ENCODE results near the gene SPATS2L.

The SPATS2L gene

GRCh38 chr2:200306196-200306930 is at the start of gene SPATS2L:
TSS of gene SPATS2L (plus strand) at chr2:200306693. CDS start at chr2:200389245, 82,552 bp downstream.
- peak; percentile 18 to 20 for DNase-seq (ENCODE audit: low read depth in 2 of 2)

DNA sequence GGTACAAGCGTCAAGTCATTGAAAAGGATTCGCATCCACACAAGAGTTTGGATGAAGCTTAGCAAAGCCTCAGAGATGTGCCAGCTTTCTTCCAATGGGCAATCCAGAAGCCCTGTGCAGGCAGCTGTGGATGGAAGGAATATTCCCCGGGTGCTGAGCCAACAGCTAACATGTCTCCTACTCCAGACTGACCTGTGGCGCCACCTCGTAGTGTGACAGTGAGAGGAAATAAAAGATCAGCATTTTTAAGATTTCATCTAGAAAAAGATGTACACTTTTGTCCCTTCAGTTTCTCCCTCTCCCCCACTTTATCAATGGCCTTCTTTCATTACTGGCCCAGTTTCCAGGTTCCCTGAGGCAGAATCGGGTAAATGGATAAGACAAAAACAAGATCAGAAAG is 48.9 kb upstream of the SPATS2L start:
- no peak for DNase-seq (ENCODE audit: low read depth in 2 of 2)

DNA sequence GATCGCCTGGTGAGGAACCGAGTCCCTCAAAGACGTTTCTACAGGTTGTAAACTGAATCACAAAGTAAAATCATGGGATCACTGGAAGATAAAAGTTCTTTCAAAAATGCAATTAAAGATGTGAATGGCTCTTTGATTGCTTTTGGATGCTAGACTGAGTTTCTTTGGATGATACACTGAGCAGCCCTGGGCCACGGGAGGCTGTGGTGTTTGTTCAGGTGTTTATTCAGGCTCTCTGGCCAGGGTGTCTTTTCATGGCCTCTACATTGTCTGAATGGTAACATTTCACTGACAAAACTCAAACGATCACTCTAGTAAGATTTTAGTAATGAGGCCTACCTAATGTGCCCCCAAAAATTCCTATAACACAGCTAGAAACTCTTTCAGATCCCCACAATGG is 48.4 kb upstream of the SPATS2L start:
- DNase-seq (ENCODE audit: low read depth in 2 of 2), result no peak

- DNase-seq (ENCODE audit: low read depth in 2 of 2), result no peak
Measured at GRCh38 chr2:200258881-200259576, 47.5 kb upstream of the SPATS2L start.

GRCh38 chr2:200259577-200259957 is 46.9 kb upstream of the SPATS2L start:
- DNase-seq (ENCODE audit: low read depth in 2 of 2), result no peak

GRCh38 chr2:200262047-200262446 is 44.4 kb upstream of the SPATS2L start:
- DNase-seq (ENCODE audit: low read depth in 2 of 2), result no peak

DNA sequence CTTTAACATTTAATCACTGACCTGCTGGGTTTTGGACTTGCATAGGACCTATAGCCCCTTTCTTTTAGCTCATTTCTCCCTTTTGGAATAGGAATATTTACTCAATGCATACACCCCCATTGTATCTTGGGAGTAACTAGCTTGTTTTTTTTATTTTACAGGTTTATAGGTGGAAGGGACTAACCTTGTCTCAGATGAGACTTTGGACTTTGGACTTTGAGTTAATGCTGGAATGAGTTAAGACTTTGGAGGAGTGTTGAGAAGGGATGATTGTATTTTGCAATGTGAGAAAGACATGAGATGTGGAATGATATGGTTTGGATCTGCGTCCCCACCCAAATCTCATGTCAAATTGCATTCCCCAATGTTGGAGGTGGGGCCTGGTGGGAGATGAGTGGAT is 43.2 kb upstream of the SPATS2L start:
- no peak for DNase-seq (ENCODE audit: low read depth in 2 of 2)

DNA sequence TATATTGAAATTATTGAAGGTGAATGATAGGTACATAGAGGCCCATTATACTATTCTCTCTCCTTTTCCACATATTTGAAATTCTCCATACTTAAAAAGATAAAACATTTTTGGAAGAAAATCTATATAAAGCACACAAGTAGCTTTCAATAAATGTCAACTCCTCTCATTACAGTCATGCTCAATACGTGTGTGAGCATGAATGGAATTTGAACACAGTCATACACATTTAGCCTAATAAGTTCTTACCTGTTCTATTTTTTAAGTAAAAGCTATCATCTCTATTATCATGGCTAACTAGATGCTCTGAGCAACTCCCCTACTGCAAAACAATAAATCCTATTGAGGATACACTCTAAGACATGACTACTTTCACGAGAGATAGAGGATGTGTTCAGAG is 41.9 kb upstream of the SPATS2L start:
- DNase-seq (ENCODE audit: low read depth in 2 of 2), result no peak

DNA sequence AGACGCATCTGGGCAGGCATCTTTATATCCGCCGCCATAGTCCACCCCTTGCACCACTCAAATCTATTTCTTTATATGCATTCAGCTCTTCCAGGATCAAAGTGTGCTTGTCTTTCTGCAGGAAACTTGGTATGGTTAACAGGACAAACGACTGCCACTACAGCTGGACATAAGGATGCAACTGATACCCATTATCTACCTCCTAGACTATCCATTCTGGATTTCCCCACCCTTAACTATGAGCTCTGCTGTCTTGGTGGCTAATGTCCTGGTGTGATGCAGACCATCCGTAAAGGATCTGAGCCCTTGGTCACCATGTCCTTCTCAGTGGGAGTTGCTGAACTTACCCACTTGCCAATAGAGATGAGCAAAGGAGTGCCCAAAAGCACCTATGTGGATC is 40.1 kb upstream of the SPATS2L start:
- no peak for DNase-seq (ENCODE audit: low read depth in 2 of 2)

- DNase-seq (ENCODE audit: low read depth in 2 of 2), result no peak
Measured at GRCh38 chr2:200267350-200267749, 39.1 kb upstream of the SPATS2L start.

DNA sequence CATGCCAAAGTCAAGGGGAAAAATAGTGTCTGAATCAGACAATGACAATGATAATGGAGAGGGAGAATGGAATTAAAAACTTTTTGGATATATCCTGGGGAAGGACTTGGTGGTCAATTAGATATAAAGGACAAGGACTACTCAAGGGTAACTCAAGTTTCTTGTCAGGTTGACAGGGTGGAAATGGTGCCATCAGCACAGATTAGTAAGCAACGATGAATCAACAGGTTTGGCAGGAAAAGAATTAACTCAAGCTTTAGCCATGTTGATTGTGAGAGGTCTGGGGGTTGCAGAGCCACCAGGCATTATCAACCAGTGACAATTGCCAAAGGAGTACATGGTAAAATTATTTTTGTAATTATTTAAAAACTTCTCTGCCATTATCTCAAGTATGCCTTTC is 35.8 kb upstream of the SPATS2L start:
- no peak for DNase-seq (ENCODE audit: low read depth in 2 of 2)

DNA sequence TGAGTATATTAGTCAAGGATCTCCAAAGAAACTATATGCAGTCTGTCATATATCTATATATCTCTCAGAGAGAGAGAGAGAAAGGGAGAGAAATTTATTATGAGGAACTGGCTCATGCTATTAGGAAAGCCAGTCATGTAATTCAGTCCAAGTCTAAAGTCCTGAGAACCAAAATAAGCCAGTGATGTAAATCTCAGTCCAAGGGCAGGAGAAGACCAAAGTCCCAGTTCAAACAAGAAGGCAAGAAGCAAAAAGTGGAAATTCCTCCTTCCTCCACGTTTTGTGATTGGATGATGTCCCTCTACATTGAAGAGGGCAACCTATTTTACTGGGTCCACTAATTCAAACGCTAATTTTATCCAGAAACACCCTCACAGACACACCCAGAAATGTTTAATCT is 34.2 kb upstream of the SPATS2L start:
- no peak for DNase-seq (ENCODE audit: low read depth in 2 of 2)

DNA sequence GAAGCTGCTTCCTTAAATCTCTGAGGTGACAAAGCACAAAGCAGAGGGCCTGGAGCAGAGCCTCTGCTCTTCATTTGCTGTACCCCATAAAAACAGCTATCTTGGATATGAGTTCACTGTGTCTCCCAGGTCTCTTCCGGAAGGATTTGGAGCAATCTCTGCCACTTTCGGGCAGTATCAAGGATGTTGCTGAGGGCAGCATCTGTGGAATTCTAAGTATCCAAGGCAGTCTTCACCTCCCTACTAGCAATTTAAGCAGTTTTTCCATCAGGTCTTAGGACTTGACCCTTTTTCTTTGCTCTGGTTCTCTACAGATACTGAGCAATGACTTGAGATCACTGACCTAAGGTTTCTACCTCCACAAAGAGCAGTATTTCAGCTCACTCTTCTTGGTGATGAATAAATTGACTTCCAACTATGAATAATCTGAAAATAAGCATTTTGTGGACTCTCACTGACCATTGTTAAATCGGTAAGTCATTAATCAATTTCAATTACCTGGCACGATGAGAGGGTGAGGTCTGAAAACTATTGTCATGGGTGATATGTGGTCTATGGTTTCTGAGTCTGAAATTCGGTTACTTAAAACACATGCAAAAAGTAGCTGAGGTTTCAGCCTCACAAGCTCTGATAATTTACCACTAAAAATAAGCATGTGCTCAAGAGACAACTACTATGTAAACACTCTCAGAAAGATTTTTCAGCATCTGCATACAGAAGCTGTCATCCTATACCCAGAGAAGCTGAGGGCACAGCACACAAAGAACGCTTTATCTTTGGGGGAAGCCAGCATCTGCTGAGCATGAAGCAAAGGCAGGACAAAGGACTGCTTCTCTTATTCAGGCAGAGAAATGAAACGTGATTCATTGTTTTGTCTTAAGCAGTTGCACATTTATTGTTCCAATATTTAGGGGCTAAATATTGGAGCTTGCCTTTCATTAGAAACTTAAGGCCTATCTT is 32.1 kb upstream of the SPATS2L start:
- no peak for DNase-seq (ENCODE audit: low read depth in 2 of 2)

GRCh38 chr2:200275295-200276013 is 31.0 kb upstream of the SPATS2L start:
- DNase-seq (ENCODE audit: low read depth in 2 of 2), result no peak

- DNase-seq (ENCODE audit: low read depth in 2 of 2), result no peak
Measured at GRCh38 chr2:200276472-200276871, 30.0 kb upstream of the SPATS2L start.

GRCh38 chr2:200278694-200279316 is 27.7 kb upstream of the SPATS2L start:
- DNase-seq (ENCODE audit: low read depth in 2 of 2), result no peak

- no peak for DNase-seq (ENCODE audit: low read depth in 2 of 2)
Measured at GRCh38 chr2:200279857-200280256, 26.6 kb upstream of the SPATS2L start.

- no peak for DNase-seq (ENCODE audit: low read depth in 2 of 2)
Measured at GRCh38 chr2:200286578-200286977, 19.9 kb upstream of the SPATS2L start.

GRCh38 chr2:200288670-200289429 is 17.6 kb upstream of the SPATS2L start:
- no peak for DNase-seq (ENCODE audit: low read depth in 2 of 2)

DNA sequence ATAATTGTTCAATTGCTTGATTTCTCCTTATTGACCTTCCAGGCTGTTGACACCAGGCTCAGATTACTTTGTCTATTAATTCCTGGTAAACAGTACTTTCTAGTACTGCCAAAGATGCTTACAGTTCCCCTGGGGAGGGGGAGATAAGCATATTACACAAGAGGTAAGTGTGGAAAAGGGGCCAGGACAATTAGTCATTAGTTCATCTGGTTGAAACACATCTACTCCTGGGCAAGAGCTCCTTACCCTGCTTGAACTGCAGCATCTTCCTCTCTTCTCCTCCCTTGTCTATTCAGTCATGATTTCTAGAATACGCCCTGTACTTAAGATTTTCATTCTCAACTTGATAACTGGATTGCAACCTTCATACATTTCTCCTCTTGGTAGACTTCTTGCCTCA is 10.4 kb upstream of the SPATS2L start:
- no peak for DNase-seq (ENCODE audit: low read depth in 2 of 2)

Measured in activated CD8-positive, alpha-beta memory T cell treated with anti-CD3 and anti-CD28 coated beads for 4 hours (primary cell).